Measurements from ENCODE around the gene LPCAT1. TPM values are rescaled to one million over a fixed set of nuclear protein-coding genes. Genes with fewer than 3 reads are reported as not detected.

LPCAT1 gene
- total RNA-seq, 1 experiment from 2014 or later, result 59.8 TPM

GRCh38 chr5:1471997-1472963 is 51.5 kb downstream of the LPCAT1 start:
- intact Hi-C loops (cut with micrococcal nuclease; ENCODE audit: unreplicated experiment), result no loop called here
- no peak for ATAC-seq

DNA sequence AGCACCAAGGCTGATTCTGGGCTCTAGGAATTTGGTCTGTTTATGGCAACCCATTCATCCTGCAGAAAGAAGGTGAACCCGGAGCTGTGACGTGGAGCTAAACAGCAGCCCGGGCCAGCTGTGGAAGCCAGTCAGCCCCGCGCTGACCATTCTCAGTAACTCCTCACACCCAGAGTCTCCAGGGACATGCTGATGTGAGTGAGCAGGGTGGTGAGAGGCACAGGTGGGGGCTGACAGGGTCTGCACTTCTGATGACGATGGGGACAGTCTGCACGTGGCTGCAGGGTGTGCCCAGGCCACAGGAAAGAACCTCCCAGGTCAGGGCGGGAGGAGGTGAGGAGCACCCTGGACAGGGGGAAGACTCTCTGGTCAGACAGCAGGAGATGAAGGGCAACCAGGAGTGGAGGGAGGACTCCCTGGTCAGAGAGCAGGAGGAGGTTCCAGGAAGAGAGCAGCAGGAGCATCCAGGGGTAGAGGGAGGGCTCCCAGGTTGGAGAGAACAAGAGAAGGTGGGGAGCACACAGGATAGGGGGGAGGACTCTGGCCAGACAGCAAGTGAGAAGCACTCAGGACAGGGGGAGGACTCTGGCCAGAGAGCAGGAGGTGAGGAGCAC is 52.4 kb downstream of the LPCAT1 start:
- ChIA-PET POLR2A (no interaction called here), CTCF (interaction anchor here (0.5 kb wide), 1 partner anchor 9 kb away, joined by 4 read pairs; no protein-coding TSS in a partner anchor)
- in situ Hi-C loops (cut with HindIII; ENCODE audit: low pct_unique_long_range_greater_than_20kb, low sequenced_read_pairs), result no loop called here
- no peak for ATAC-seq
- TF ChIP-seq SIN3A (IDR thresholded peaks at IDR 0.05; ENCODE audit: borderline replicate concordance, insufficient read depth, low read depth, low read length) (no peak), POLR2AphosphoS5 (IDR thresholded peaks at IDR 0.05; ENCODE audit: low read depth, low read length) (no peak), TCF7L2 (IDR thresholded peaks at IDR 0.05; ENCODE audit: low read depth, low read length) (no peak)
- TF ChIP-seq, protein P1, sequence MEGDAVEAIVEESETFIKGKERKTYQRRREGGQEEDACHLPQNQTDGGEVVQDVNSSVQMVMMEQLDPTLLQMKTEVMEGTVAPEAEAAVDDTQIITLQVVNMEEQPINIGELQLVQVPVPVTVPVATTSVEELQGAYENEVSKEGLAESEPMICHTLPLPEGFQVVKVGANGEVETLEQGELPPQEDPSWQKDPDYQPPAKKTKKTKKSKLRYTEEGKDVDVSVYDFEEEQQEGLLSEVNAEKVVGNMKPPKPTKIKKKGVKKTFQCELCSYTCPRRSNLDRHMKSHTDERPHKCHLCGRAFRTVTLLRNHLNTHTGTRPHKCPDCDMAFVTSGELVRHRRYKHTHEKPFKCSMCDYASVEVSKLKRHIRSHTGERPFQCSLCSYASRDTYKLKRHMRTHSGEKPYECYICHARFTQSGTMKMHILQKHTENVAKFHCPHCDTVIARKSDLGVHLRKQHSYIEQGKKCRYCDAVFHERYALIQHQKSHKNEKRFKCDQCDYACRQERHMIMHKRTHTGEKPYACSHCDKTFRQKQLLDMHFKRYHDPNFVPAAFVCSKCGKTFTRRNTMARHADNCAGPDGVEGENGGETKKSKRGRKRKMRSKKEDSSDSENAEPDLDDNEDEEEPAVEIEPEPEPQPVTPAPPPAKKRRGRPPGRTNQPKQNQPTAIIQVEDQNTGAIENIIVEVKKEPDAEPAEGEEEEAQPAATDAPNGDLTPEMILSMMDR (IDR thresholded peaks at IDR 0.05), result no peak
- TF ChIP-seq, protein P2, sequence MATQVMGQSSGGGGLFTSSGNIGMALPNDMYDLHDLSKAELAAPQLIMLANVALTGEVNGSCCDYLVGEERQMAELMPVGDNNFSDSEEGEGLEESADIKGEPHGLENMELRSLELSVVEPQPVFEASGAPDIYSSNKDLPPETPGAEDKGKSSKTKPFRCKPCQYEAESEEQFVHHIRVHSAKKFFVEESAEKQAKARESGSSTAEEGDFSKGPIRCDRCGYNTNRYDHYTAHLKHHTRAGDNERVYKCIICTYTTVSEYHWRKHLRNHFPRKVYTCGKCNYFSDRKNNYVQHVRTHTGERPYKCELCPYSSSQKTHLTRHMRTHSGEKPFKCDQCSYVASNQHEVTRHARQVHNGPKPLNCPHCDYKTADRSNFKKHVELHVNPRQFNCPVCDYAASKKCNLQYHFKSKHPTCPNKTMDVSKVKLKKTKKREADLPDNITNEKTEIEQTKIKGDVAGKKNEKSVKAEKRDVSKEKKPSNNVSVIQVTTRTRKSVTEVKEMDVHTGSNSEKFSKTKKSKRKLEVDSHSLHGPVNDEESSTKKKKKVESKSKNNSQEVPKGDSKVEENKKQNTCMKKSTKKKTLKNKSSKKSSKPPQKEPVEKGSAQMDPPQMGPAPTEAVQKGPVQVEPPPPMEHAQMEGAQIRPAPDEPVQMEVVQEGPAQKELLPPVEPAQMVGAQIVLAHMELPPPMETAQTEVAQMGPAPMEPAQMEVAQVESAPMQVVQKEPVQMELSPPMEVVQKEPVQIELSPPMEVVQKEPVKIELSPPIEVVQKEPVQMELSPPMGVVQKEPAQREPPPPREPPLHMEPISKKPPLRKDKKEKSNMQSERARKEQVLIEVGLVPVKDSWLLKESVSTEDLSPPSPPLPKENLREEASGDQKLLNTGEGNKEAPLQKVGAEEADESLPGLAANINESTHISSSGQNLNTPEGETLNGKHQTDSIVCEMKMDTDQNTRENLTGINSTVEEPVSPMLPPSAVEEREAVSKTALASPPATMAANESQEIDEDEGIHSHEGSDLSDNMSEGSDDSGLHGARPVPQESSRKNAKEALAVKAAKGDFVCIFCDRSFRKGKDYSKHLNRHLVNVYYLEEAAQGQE (IDR thresholded peaks at IDR 0.05; ENCODE audit: insufficient read depth in 1 of 2, low read depth in 2 of 2, low read length in 1 of 2), result no peak
- no TSS peak for BruUV-seq (replicated peaks)
- no peak overlapping the region for H3K4me3 ChIP-seq (ENCODE audit: low read depth in 2 of 2, low read length in 2 of 2)
- no peak for DNase-seq (ENCODE audit: low read depth, low spot score)
- no peaks in the 10 kb centered on the region for H3K4me1 ChIP-seq (ENCODE audit: control insufficient read depth, insufficient read depth, low read length)
- H3K27ac ChIP-seq (ENCODE audit: low read length), result no peak overlapping the region
- no peaks in the 10 kb centered on the region for H3K9me3 ChIP-seq (ENCODE audit: control insufficient read depth, insufficient read depth, low read depth, low read length)
- H3K36me3 ChIP-seq (ENCODE audit: control insufficient read depth, insufficient read depth, low read length), result no peaks in the 10 kb centered on the region
- intact Hi-C loops (cut with micrococcal nuclease; ENCODE audit: unreplicated experiment), result no loop called here
- H3K27me3 ChIP-seq (ENCODE audit: control insufficient read depth, insufficient read depth, low read length), result no peaks in the 10 kb centered on the region

More at GRCh38 chr5:1471997-1472963, 51.5 kb downstream of the LPCAT1 start:
- Histone ChIP-seq H3K36me3 (ENCODE audit: control insufficient read depth, insufficient read depth, low read length) (no peaks in the 10 kb centered on the region), H3K4me3 (ENCODE audit: low read depth in 2 of 2, low read length in 2 of 2) (no peak overlapping the region), H3K27ac (ENCODE audit: low read length) (no peak overlapping the region), H3K4me1 (ENCODE audit: control insufficient read depth, insufficient read depth, low read length) (no peaks in the 10 kb centered on the region), H3K27me3 (ENCODE audit: control insufficient read depth, insufficient read depth, low read length) (no peaks in the 10 kb centered on the region), H3K9me3 (ENCODE audit: control insufficient read depth, insufficient read depth, low read depth, low read length) (no peaks in the 10 kb centered on the region)
- DNase-seq (ENCODE audit: low read depth, low spot score), result no peak
- in situ Hi-C loops (cut with HindIII; ENCODE audit: low pct_unique_long_range_greater_than_20kb, low sequenced_read_pairs), result no loop called here
- ChIA-PET CTCF (no interaction called here), POLR2A (no interaction called here)
- BruUV-seq (replicated peaks), result no TSS peak
- TF ChIP-seq SIN3A (IDR thresholded peaks at IDR 0.05; ENCODE audit: borderline replicate concordance, insufficient read depth, low read depth, low read length) (no peak), POLR2AphosphoS5 (IDR thresholded peaks at IDR 0.05; ENCODE audit: low read depth, low read length) (no peak), TCF7L2 (IDR thresholded peaks at IDR 0.05; ENCODE audit: low read depth, low read length) (no peak)
- TF ChIP-seq, protein P2 (IDR thresholded peaks at IDR 0.05; ENCODE audit: insufficient read depth in 1 of 2, low read depth in 2 of 2, low read length in 1 of 2), result no peak
- TF ChIP-seq, protein P1 (IDR thresholded peaks at IDR 0.05), result no peak

Data from Panc1 (cell line).